MG63 (cell line): ENCODE data around the gene MYO18B. TPM values are rescaled to one million over a fixed set of nuclear protein-coding genes. Genes with fewer than 3 reads are reported as not detected.

Experiments
- DNase-seq: peaks from one replicate; pipeline ENCODE4 v3.0.0-alpha.2; 2020
- H3K27me3 ChIP-seq: fragments of 250-450 bp; sonication (Bioruptor Pico); 2 replicates; pipeline ENCODE4 v1.5.1; 2020; ENCODE audit warnings: mild to moderate bottlenecking, moderate library complexity
- H3K36me3 ChIP-seq: fragments of 250-450 bp; sonication (Bioruptor Pico); 2 replicates; pipeline ENCODE4 v1.5.1; 2020; ENCODE audit warnings: mild to moderate bottlenecking, moderate library complexity
- H3K4me3 ChIP-seq: fragments of 250-450 bp; sonication (Bioruptor Pico); 2 replicates; pipeline ENCODE4 v1.5.1; 2020; ENCODE audit warnings: mild to moderate bottlenecking, moderate library complexity
- H3K9me3 ChIP-seq: fragments of 250-450 bp; sonication (Bioruptor Pico); 2 replicates; pipeline ENCODE4 v1.5.1; 2020; ENCODE audit warnings: mild to moderate bottlenecking, moderate library complexity
- total RNA-seq: library from RNA; depleted of rRNA; stranded (reverse); fragments of >200 nt; shearing (Covaris generic); gene quantifications from 2 replicates; pipeline ENCODE4 v1.2.3, GENCODE V29; 2014; ENCODE audit warnings: low replicate concordance

The MYO18B gene
- total RNA-seq, 1 experiment from 2014 or later: not detected

GRCh38 chr22:25824828-25825423, 82.9 kb downstream of the MYO18B start:
- Histone ChIP-seq H3K36me3 (no peaks in the 10 kb centered on the region), H3K27me3 (no peaks in the 10 kb centered on the region), H3K4me3 (no peak overlapping the region), H3K9me3 (no peaks in the 10 kb centered on the region)
- DNase-seq: no peak

- no peaks in the 10 kb centered on the region for H3K36me3 ChIP-seq
- no peaks in the 10 kb centered on the region for H3K9me3 ChIP-seq
- DNase-seq: no peak
- H3K4me3 ChIP-seq: no peak overlapping the region
- no peaks in the 10 kb centered on the region for H3K27me3 ChIP-seq
Measured at GRCh38 chr22:25827415-25827814, 85.4 kb downstream of the MYO18B start.

DNA sequence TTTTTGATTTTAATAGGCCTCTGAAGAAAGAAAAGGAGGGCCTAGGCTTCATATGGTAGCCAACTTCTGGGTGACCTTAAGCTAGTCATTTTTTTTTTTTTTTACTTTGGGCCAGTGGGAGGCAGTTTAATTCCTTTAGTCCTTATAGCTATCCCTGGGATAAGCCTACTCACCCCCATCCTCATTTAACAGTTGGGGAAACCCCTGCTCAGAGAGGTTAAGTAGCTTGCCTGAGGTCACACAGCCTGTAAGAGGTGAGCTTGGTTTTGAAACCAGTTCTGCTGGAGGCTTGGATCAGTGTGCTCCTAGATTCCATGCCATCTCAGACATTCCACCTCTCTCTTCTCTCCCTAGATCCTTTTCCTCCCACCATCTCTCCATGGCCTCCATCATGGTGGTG, 86.4 kb downstream of the MYO18B start:
- DNase-seq: no peak
- no peaks in the 10 kb centered on the region for H3K9me3 ChIP-seq
- no peaks in the 10 kb centered on the region for H3K27me3 ChIP-seq
- H3K36me3 ChIP-seq: no peaks in the 10 kb centered on the region
- no peak overlapping the region for H3K4me3 ChIP-seq

GRCh38 chr22:25829237-25829636, 87.2 kb downstream of the MYO18B start:
- no peaks in the 10 kb centered on the region for H3K36me3 ChIP-seq
- DNase-seq: no peak
- H3K27me3 ChIP-seq: no peaks in the 10 kb centered on the region
- H3K9me3 ChIP-seq: no peaks in the 10 kb centered on the region
- H3K4me3 ChIP-seq: no peak overlapping the region

GRCh38 chr22:25829808-25830777, 88.1 kb downstream of the MYO18B start:
- Histone ChIP-seq H3K9me3 (no peaks in the 10 kb centered on the region), H3K4me3 (no peak overlapping the region), H3K36me3 (no peaks in the 10 kb centered on the region), H3K27me3 (no peaks in the 10 kb centered on the region)
- no peak for DNase-seq

DNA sequence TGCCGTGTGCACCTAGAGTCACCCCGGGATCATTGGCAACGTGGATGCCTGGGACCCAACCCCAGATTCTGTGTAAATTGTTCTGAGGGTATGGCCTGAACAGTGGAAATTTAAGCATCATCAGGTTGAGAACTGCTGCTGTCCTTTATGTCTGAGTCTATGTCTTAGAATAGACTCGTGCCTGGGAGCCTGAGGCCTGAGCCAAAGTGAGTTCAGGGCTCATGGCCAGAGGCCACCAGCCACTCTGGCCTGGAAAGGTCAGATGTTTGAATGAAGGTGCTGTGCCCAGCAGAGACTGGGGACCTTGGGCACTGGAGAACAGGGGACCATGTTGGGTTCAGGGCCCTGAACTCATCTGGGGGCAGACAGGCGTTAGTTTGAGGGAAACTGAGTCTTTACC, 91.1 kb downstream of the MYO18B start:
- H3K9me3 ChIP-seq: no peaks in the 10 kb centered on the region
- H3K27me3 ChIP-seq: no peaks in the 10 kb centered on the region
- no peaks in the 10 kb centered on the region for H3K36me3 ChIP-seq
- H3K4me3 ChIP-seq: no peak overlapping the region
- no peak for DNase-seq

DNA sequence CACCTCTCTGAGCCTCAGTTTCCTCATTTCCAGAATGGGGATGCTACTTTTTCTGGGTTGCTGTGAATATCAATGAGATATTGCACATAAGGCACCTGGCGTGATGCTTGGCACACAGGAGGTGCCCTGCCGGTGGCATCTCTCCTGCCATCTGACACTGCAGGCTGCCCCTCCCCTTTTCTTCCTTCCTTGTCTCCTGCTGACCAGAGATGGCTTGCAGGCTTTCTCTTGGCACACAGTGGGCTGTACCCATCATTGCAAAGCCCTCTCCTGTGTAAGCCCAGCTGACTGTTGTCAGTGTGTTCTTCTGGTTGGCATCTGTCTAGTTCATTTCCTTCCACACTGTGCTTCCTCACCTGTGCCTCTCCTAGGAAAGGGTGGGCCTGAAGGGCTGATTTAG, 91.7 kb downstream of the MYO18B start:
- no peaks in the 10 kb centered on the region for H3K27me3 ChIP-seq
- DNase-seq: no peak
- H3K9me3 ChIP-seq: no peaks in the 10 kb centered on the region
- no peaks in the 10 kb centered on the region for H3K36me3 ChIP-seq
- H3K4me3 ChIP-seq: no peak overlapping the region

GRCh38 chr22:25834490-25834889, 92.5 kb downstream of the MYO18B start:
- Histone ChIP-seq H3K27me3 (no peaks in the 10 kb centered on the region), H3K9me3 (no peaks in the 10 kb centered on the region), H3K36me3 (no peaks in the 10 kb centered on the region), H3K4me3 (no peak overlapping the region)
- no peak for DNase-seq

GRCh38 chr22:25835348-25835747, 93.4 kb downstream of the MYO18B start:
- no peak overlapping the region for H3K4me3 ChIP-seq
- H3K36me3 ChIP-seq: no peaks in the 10 kb centered on the region
- DNase-seq: no peak

GRCh38 chr22:25837288-25837900, 95.4 kb downstream of the MYO18B start:
- no peak for DNase-seq
- Histone ChIP-seq H3K9me3 (no peaks in the 10 kb centered on the region), H3K36me3 (no peaks in the 10 kb centered on the region), H3K27me3 (no peaks in the 10 kb centered on the region), H3K4me3 (no peak overlapping the region)

More at GRCh38 chr22:25835348-25835747, 93.4 kb downstream of the MYO18B start:
- no peaks in the 10 kb centered on the region for H3K27me3 ChIP-seq
- no peaks in the 10 kb centered on the region for H3K9me3 ChIP-seq

DNA sequence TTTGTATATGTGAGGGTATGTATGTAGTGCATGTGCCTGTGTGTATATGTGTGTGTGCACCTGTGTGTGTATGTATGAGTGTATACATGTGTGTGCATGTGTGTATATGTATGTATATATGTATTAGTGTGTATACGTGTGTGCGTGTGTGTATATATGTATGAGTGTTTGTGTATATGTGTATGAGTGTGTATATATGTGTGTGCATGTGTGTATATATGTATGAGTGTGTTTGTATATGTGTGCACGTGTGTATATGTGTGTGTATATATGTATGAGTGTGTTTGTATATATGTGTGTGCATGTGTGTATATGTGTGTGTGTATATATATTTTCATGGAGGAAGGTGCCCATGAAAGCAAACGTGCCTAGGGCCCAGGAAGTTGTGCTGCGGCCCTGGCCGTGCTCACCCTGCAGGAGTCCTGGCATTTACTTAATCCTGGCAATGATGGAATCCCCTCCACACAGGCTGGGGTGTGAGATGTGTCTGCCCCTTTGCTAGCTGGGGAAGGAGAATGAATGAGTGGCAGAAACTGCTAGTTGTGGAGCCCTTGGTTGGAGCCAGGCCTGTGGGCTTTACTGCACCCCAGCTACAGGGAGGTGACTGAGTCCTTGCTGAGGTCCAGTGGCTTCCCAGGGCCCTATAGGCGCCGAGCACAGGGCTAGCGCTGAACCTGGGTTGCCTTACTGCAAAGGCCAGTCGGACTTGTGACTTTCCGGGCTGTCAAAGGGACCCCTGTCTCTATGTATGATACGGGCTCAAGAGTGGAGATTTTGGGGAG, 97.2 kb downstream of the MYO18B start:
- DNase-seq: no peak
- Histone ChIP-seq H3K9me3 (no peaks in the 10 kb centered on the region), H3K36me3 (no peaks in the 10 kb centered on the region), H3K27me3 (no peaks in the 10 kb centered on the region), H3K4me3 (no peak overlapping the region)

GRCh38 chr22:25839755-25840154, 97.8 kb downstream of the MYO18B start:
- DNase-seq: no peak

DNA sequence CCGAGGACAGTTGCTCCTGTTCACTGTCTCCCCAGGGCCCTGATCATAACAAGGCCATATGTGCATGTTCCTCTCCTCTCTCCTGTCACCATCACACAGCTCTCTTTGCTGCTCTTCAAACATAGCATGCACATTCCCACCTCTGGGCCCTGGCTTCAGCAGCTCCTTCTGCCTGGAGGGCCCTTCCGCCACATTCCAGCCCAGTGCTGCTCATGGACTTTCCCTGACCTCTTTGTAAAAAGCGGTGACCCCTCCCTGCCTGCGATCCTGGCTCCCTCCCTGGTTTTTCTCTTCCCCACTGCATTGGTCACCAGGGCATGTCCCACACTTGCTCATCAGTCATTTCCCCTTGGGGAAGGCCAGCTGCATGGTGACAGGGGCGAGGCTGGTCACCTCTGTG, 98.2 kb downstream of the MYO18B start:
- H3K36me3 ChIP-seq: no peaks in the 10 kb centered on the region
- H3K9me3 ChIP-seq: no peaks in the 10 kb centered on the region
- no peak for DNase-seq
- H3K4me3 ChIP-seq: no peak overlapping the region
- no peaks in the 10 kb centered on the region for H3K27me3 ChIP-seq

More at GRCh38 chr22:25839755-25840154, 97.8 kb downstream of the MYO18B start:
- no peaks in the 10 kb centered on the region for H3K27me3 ChIP-seq
- H3K9me3 ChIP-seq: no peaks in the 10 kb centered on the region
- H3K36me3 ChIP-seq: no peaks in the 10 kb centered on the region
- no peak overlapping the region for H3K4me3 ChIP-seq

- Histone ChIP-seq H3K36me3 (no peaks in the 10 kb centered on the region), H3K9me3 (no peaks in the 10 kb centered on the region), H3K27me3 (no peaks in the 10 kb centered on the region), H3K4me3 (no peak overlapping the region)
- no peak for DNase-seq
Measured at GRCh38 chr22:25840891-25841290, 98.9 kb downstream of the MYO18B start.

DNA sequence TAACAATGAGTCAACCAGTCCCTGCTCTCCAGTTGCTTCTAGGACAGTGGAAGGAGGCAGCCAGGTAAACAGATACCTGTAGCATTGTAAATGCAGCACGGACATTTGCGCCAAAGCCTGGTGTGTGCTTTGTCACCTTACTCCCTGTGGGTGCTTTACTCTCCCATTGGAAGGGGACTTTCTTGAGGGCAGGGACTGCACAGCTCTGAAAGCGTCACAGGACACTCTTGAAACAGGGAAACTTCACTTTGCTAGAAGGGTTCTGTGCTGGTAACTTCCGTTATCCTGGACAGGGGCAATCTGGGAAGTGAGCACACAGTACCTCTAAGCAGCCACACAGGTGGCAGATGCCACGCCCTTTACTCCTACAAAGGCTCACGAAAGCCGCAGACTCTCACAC, 99.8 kb downstream of the MYO18B start:
- no peak overlapping the region for H3K4me3 ChIP-seq
- H3K9me3 ChIP-seq: no peaks in the 10 kb centered on the region
- H3K27me3 ChIP-seq: no peaks in the 10 kb centered on the region
- no peak for DNase-seq
- no peaks in the 10 kb centered on the region for H3K36me3 ChIP-seq

DNA sequence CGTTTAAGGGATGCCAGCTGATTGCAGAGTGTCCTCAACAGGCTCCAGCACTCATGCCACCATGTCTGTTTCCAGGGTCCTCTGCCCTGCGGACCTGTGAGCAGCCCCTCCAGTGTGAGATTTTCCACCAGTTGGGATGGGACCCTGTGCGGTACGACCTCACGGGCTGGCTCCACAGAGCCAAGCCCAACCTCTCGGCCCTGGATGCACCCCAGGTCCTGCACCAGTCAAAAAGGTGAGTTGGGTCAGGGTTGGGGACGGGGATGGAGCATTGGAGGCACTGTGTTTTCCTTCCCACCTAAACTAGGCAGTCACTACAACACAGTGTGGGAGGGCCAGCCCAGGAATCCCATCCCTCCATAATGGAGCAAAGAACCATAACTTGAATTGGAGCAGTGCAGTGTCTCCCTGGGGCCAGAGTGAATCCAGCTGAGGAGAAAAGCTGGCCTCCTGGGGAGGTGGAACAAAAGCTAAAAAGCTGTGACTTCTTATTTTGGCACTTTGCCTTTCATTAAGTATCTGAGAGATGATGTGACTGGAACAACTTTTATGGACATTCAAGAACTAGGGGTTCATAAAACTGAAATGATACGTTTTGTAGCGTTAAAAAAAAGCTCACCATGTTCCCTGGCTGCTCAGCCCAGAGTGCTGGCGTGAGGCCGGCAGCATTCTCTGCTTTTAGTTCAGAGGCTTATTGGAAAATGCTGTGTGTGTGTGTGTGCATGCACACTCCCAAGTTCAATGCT, 101.8 kb downstream of the MYO18B start:
- H3K4me3 ChIP-seq: no peak overlapping the region
- no peak for DNase-seq
- no peaks in the 10 kb centered on the region for H3K9me3 ChIP-seq
- no peaks in the 10 kb centered on the region for H3K27me3 ChIP-seq
- no peaks in the 10 kb centered on the region for H3K36me3 ChIP-seq
